ENCODE measurements around the gene STMN1. TPM values are rescaled to one million over a fixed set of nuclear protein-coding genes. Genes with fewer than 3 reads are reported as not detected.

The STMN1 gene
- total and polyA plus RNA-seq, 10 of the 15 experiments (the other 5 are each of a cell fraction or from before 2014, with no cell fraction given), result 220 to 1,272 (median 603) TPM

GRCh38 chr1:25877155-25877554, 29.1 kb downstream of the STMN1 start (continued):
- TF ChIP-seq ETV6 (conservative IDR thresholded peaks at IDR 0.05 in 1 of 2, IDR thresholded peaks at IDR 0.05 in 1 of 2; ENCODE audit: borderline replicate concordance in 1 of 2, low read depth in 1 of 2) (no peak), MTA2 (IDR thresholded peaks at IDR 0.05; ENCODE audit: low read depth) (no peak), PRDM15 (CRISPR knock-in tag; IDR thresholded peaks at IDR 0.05) (no peak), TBL1XR1 (IDR thresholded peaks at IDR 0.05; ENCODE audit: low read depth, low read length) (no peak), MEF2B (IDR thresholded peaks at IDR 0.05; ENCODE audit: partially characterized antibody, poor library complexity, severe bottlenecking) (no peak), MYB (IDR thresholded peaks at IDR 0.05; ENCODE audit: borderline replicate concordance, low read depth, low read length) (no peak), E2F8 (IDR thresholded peaks at IDR 0.05; ENCODE audit: low read depth, partially characterized antibody) (no peak), PAX5 (IDR thresholded peaks at IDR 0.05; ENCODE audit: borderline replicate concordance, low read depth, low read length) (no peak), SIX5 (IDR thresholded peaks at IDR 0.05; ENCODE audit: low read depth, low read length, severe bottlenecking) (no peak), KDM1A (IDR thresholded peaks at IDR 0.05; ENCODE audit: borderline replicate concordance) (no peak), ATF3 (IDR thresholded peaks at IDR 0.05; ENCODE audit: borderline replicate concordance, extremely low read depth, low read depth, low read length) (no peak), POU2F2 (IDR thresholded peaks at IDR 0.05; ENCODE audit: borderline replicate concordance, low read depth, low read length) (no peak), IKZF1 (conservative IDR thresholded peaks at IDR 0.05) (no peak), CHD4 (IDR thresholded peaks at IDR 0.05) (no peak)
- TF ChIP-seq, protein P1, sequence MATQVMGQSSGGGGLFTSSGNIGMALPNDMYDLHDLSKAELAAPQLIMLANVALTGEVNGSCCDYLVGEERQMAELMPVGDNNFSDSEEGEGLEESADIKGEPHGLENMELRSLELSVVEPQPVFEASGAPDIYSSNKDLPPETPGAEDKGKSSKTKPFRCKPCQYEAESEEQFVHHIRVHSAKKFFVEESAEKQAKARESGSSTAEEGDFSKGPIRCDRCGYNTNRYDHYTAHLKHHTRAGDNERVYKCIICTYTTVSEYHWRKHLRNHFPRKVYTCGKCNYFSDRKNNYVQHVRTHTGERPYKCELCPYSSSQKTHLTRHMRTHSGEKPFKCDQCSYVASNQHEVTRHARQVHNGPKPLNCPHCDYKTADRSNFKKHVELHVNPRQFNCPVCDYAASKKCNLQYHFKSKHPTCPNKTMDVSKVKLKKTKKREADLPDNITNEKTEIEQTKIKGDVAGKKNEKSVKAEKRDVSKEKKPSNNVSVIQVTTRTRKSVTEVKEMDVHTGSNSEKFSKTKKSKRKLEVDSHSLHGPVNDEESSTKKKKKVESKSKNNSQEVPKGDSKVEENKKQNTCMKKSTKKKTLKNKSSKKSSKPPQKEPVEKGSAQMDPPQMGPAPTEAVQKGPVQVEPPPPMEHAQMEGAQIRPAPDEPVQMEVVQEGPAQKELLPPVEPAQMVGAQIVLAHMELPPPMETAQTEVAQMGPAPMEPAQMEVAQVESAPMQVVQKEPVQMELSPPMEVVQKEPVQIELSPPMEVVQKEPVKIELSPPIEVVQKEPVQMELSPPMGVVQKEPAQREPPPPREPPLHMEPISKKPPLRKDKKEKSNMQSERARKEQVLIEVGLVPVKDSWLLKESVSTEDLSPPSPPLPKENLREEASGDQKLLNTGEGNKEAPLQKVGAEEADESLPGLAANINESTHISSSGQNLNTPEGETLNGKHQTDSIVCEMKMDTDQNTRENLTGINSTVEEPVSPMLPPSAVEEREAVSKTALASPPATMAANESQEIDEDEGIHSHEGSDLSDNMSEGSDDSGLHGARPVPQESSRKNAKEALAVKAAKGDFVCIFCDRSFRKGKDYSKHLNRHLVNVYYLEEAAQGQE (IDR thresholded peaks at IDR 0.05; ENCODE audit: low read depth, low read length), result no peak
